ENCODE results near the gene ADAM17. TPM values are rescaled to one million over a fixed set of nuclear protein-coding genes. Genes with fewer than 3 reads are reported as not detected.

ADAM17 gene
- total RNA-seq, 1 donor from 2014 or later: 44.9 TPM

- Mint-ChIP-seq H3K27ac (ENCODE audit: unreplicated experiment) (peak overlapping the region; percentile 8), H3K27me3 (ENCODE audit: low read depth, unreplicated experiment) (no peaks in the 10 kb centered on the region)
Observed at GRCh38 chr2:9573840-9574239, 18.2 kb upstream of the ADAM17 start.

GRCh38 chr2:9573013-9573720 lies 17.5 kb upstream of the ADAM17 start:
- Histone ChIP-seq H3K36me3 (ENCODE audit: insufficient read depth, low read length) (no peaks in the 10 kb centered on the region), H3K4me2 (ENCODE audit: low read length) (no peak overlapping the region), H3K27ac (ENCODE audit: low read depth, low read length) (no peak overlapping the region), H3K79me2 (ENCODE audit: insufficient read depth, low read length) (no peaks in the 10 kb centered on the region), H2AFZ (ENCODE audit: low read depth, low read length) (no peak overlapping the region), H3K4me1 (ENCODE audit: insufficient read depth, low read length) (peaks cover 8% of the 10 kb centered on the region), H3K27me3 (ENCODE audit: insufficient read depth, low read length) (no peaks in the 10 kb centered on the region), H3K4me3 (ENCODE audit: insufficient read depth, low read depth, low read length) (no peak overlapping the region), H3K9me3 (ENCODE audit: insufficient read depth, low read depth, low read length) (no peaks in the 10 kb centered on the region), H4K20me1 (ENCODE audit: insufficient read depth, low read length) (no peaks in the 10 kb centered on the region), H3K9ac (ENCODE audit: low read length) (no peak overlapping the region)
- Mint-ChIP-seq H3K9me3 (ENCODE audit: unreplicated experiment) (peaks cover 2% of the 10 kb centered on the region), H3K27ac (ENCODE audit: unreplicated experiment) (no peak overlapping the region), H3K4me1 (ENCODE audit: low read depth, unreplicated experiment) (peaks cover 16% of the 10 kb centered on the region), H3K36me3 (ENCODE audit: low read depth, unreplicated experiment) (no peaks in the 10 kb centered on the region), H3K27me3 (ENCODE audit: low read depth, unreplicated experiment) (no peaks in the 10 kb centered on the region), H3K4me3 (ENCODE audit: unreplicated experiment) (no peak overlapping the region)
- TF ChIP-seq CTCF (IDR thresholded peaks at IDR 0.05; ENCODE audit: insufficient read depth, low read depth, low read length): no peak
- no peak for TF ChIP-seq EZH2 (IDR thresholded peaks at IDR 0.05; ENCODE audit: insufficient read depth, low read length)
- DNase-seq (ENCODE audit: low read depth): no peak
- FAIRE-seq: no peak

More at GRCh38 chr2:9573840-9574239, 18.2 kb upstream of the ADAM17 start:
- no peak overlapping the region for H3K27ac ChIP-seq (ENCODE audit: low read depth, low read length)
- H3K9me3 ChIP-seq (ENCODE audit: insufficient read depth, low read depth, low read length): no peaks in the 10 kb centered on the region
- no peak overlapping the region for H2AFZ ChIP-seq (ENCODE audit: low read depth, low read length)
- no peak overlapping the region for H3K4me2 ChIP-seq (ENCODE audit: low read length)
- H3K4me1 ChIP-seq (ENCODE audit: insufficient read depth, low read length): peaks cover 8% of the 10 kb centered on the region
- H4K20me1 ChIP-seq (ENCODE audit: insufficient read depth, low read length): no peaks in the 10 kb centered on the region
- no peak for DNase-seq (ENCODE audit: low read depth)
- H3K9ac ChIP-seq (ENCODE audit: low read length): no peak overlapping the region
- no peaks in the 10 kb centered on the region for H3K36me3 ChIP-seq (ENCODE audit: insufficient read depth, low read length)
- no peak overlapping the region for H3K4me3 ChIP-seq (ENCODE audit: insufficient read depth, low read depth, low read length)
- no peaks in the 10 kb centered on the region for H3K27me3 ChIP-seq (ENCODE audit: insufficient read depth, low read length)
- H3K4me3 Mint-ChIP-seq (ENCODE audit: unreplicated experiment): no peak overlapping the region
- no peaks in the 10 kb centered on the region for H3K79me2 ChIP-seq (ENCODE audit: insufficient read depth, low read length)
- FAIRE-seq: no peak
- peaks cover 2% of the 10 kb centered on the region for H3K9me3 Mint-ChIP-seq (ENCODE audit: unreplicated experiment)
- H3K4me1 Mint-ChIP-seq (ENCODE audit: low read depth, unreplicated experiment): peaks cover 16% of the 10 kb centered on the region
- no peaks in the 10 kb centered on the region for H3K36me3 Mint-ChIP-seq (ENCODE audit: low read depth, unreplicated experiment)
- no peak for TF ChIP-seq CTCF (IDR thresholded peaks at IDR 0.05; ENCODE audit: insufficient read depth, low read depth, low read length)
- TF ChIP-seq EZH2 (IDR thresholded peaks at IDR 0.05; ENCODE audit: insufficient read depth, low read length): no peak

All from astrocyte (in vitro differentiated cells and primary cell).